IPS-NIHi7 (cell line): ENCODE results near the gene SOX6.

Experiments
- DNase-seq: peaks from one replicate; pipeline ENCODE4 v3.0.0; 2012; ENCODE audit warnings: mixed read lengths; ENCODE audit errors: extremely low spot score

The SOX6 gene

GRCh38 chr11:15967166-15967565 lies 389.2 kb downstream of the SOX6 start:
- no peak for DNase-seq

GRCh38 chr11:15965562-15966250 lies 390.6 kb downstream of the SOX6 start:
- no peak for DNase-seq

- DNase-seq, result no peak
Observed at GRCh38 chr11:15963266-15963665, 393.1 kb downstream of the SOX6 start.

- no peak for DNase-seq
Observed at GRCh38 chr11:15958910-15959309, 397.4 kb downstream of the SOX6 start.

GRCh38 chr11:15957234-15957633 lies 399.1 kb downstream of the SOX6 start:
- DNase-seq, result no peak

- no peak for DNase-seq
Observed at GRCh38 chr11:15956302-15956701, 400.0 kb downstream of the SOX6 start.

GRCh38 chr11:15955595-15955994 lies 400.8 kb downstream of the SOX6 start:
- DNase-seq, result no peak

- DNase-seq, result no peak
Observed at GRCh38 chr11:15947681-15948648, 408.4 kb downstream of the SOX6 start.

- no peak for DNase-seq
Observed at GRCh38 chr11:15945726-15946125, 410.6 kb downstream of the SOX6 start.

GRCh38 chr11:15944460-15944859 lies 411.9 kb downstream of the SOX6 start:
- DNase-seq, result peak; percentile 33

- no peak for DNase-seq
Observed at GRCh38 chr11:15943418-15944197, 412.7 kb downstream of the SOX6 start.

GRCh38 chr11:15942936-15943335 lies 413.4 kb downstream of the SOX6 start:
- DNase-seq, result no peak

- DNase-seq, result no peak
Observed at GRCh38 chr11:15942126-15942525, 414.2 kb downstream of the SOX6 start.

- DNase-seq, result peak; percentile 95
Observed at GRCh38 chr11:15941206-15941770, 415.1 kb downstream of the SOX6 start.

GRCh38 chr11:15940462-15941205 lies 415.7 kb downstream of the SOX6 start:
- DNase-seq, result no peak

- no peak for DNase-seq
Observed at GRCh38 chr11:15938983-15939382, 417.4 kb downstream of the SOX6 start.

- no peak for DNase-seq
Observed at GRCh38 chr11:15938121-15938611, 418.2 kb downstream of the SOX6 start.

- no peak for DNase-seq
Observed at GRCh38 chr11:15937601-15938120, 418.7 kb downstream of the SOX6 start.

GRCh38 chr11:15936011-15936410 lies 420.3 kb downstream of the SOX6 start:
- no peak for DNase-seq

- no peak for DNase-seq
Observed at GRCh38 chr11:15935373-15935772, 421.0 kb downstream of the SOX6 start.
